PC-3 (cell line): Measurements from ENCODE around the gene TNS3.

Experiments used
- EZH2 ChIP-seq: fragments of 300-600 bp; sonication (generic); IDR thresholded peaks from one replicate; pipeline ENCODE4 v1.6.1; 2017; ENCODE audit warnings: antibody characterized with exemption, mild to moderate bottlenecking, low read length; ENCODE audit not compliant: unreplicated experiment
- TF ChIP-seq, protein P1 (sequence below): fragments of 300-600 bp; sonication (generic); conservative IDR thresholded peaks from 2 replicates; pipeline ENCODE4 v1.5.1; 2017; ENCODE audit warnings: antibody characterized with exemption, low read depth, mild to moderate bottlenecking, low read length

- TF ChIP-seq, protein P1, sequence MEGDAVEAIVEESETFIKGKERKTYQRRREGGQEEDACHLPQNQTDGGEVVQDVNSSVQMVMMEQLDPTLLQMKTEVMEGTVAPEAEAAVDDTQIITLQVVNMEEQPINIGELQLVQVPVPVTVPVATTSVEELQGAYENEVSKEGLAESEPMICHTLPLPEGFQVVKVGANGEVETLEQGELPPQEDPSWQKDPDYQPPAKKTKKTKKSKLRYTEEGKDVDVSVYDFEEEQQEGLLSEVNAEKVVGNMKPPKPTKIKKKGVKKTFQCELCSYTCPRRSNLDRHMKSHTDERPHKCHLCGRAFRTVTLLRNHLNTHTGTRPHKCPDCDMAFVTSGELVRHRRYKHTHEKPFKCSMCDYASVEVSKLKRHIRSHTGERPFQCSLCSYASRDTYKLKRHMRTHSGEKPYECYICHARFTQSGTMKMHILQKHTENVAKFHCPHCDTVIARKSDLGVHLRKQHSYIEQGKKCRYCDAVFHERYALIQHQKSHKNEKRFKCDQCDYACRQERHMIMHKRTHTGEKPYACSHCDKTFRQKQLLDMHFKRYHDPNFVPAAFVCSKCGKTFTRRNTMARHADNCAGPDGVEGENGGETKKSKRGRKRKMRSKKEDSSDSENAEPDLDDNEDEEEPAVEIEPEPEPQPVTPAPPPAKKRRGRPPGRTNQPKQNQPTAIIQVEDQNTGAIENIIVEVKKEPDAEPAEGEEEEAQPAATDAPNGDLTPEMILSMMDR = no peak
- TF ChIP-seq EZH2 = no peak
These were observed 92.3 kb downstream of the TNS3 start for GRCh38 chr7:47489624-47490023.
